ENCODE measurements around the gene RBFOX2. TPM values are rescaled to one million over a fixed set of nuclear protein-coding genes. Genes with fewer than 3 reads are reported as not detected.

The RBFOX2 gene
- total and polyA plus RNA-seq, 2 of the 13 experiments (the other 11 are each of a cell fraction or from before 2014, with no cell fraction given): 37.3 to 40.4 TPM

GRCh38 chr22:35821654-35822053 lies 207.0 kb downstream of the RBFOX2 start:
- ATAC-seq (peak; percentile 59), DNase-seq (ENCODE audit: low spot score) (peak; percentile 26), FAIRE-seq (no peak)
- in situ Hi-C loops (cut with HindIII; ENCODE audit: extremely low pct_ligation_motif_present, low pct_unique_long_range_greater_than_20kb): no loop called here
- Histone ChIP-seq H4K20me1 (ENCODE audit: insufficient read depth, low read length) (no peaks in the 10 kb centered on the region), H3K36me3 (replicated peaks in 1 of 2; ENCODE audit: control insufficient read depth in 1 of 2, insufficient read depth in 2 of 2, low read length in 2 of 2) (no peaks in the 10 kb centered on the region), H3K4me3 (replicated peaks in 1 of 3; ENCODE audit: insufficient read depth in 1 of 3, low read depth in 2 of 3, low read length in 3 of 3) (no peak overlapping the region), H3K79me2 (ENCODE audit: insufficient read depth, low read length) (peaks cover 12% of the 10 kb centered on the region), H3K27me3 (ENCODE audit: control insufficient read depth in 1 of 2, insufficient read depth in 2 of 2, low read length in 2 of 2) (no peaks in the 10 kb centered on the region), H3K4me2 (ENCODE audit: low read depth, low read length) (peak overlapping the region; percentile 37), H3K4me1 (ENCODE audit: insufficient read depth, low read length) (peaks cover 81% of the 10 kb centered on the region), H3K9ac (ENCODE audit: insufficient read depth, low read depth, low read length) (no peak overlapping the region), H2AFZ (ENCODE audit: low read length) (no peak overlapping the region), H3K27ac (ENCODE audit: extremely low read length, insufficient read depth, low read length) (peak overlapping the region; percentile 10), H3K9me3 (ENCODE audit: low read length) (no peaks in the 10 kb centered on the region)
- ChIA-PET CTCF (ENCODE audit: low intra/inter-chr PET ratio, low total read pairs) (no interaction called here), POLR2A (interaction anchor here (1.0 to 1.2 kb wide), 2 partner anchors 13 to 14 kb away, joined by 3 read pairs; no protein-coding TSS in a partner anchor)
- intact Hi-C loops (cut with micrococcal nuclease; ENCODE audit: unreplicated experiment): no loop called here
- 50% methylated on average over 1 of the region's 1 CpG for WGBS (ENCODE audit: low lambda C conversion rate)
- no TSS peak for BruUV-seq (replicated peaks)
- no peak for TF ChIP-seq ZNF841 (CRISPR knock-in tag; IDR thresholded peaks at IDR 0.05; ENCODE audit: borderline replicate concordance)
- TF ChIP-seq SIN3B (IDR thresholded peaks at IDR 0.05; ENCODE audit: low read length): no peak
- TF ChIP-seq ZNF446 (CRISPR knock-in tag; IDR thresholded peaks at IDR 0.05): no peak
- no peak for TF ChIP-seq ELF1 (CRISPR knock-in tag; IDR thresholded peaks at IDR 0.05)
- TF ChIP-seq SALL1 (CRISPR knock-in tag; IDR thresholded peaks at IDR 0.05): peak; percentile 50; the same call in 1 of the 2 replicates
- TF ChIP-seq ZNF83 (CRISPR knock-in tag; IDR thresholded peaks at IDR 0.05; ENCODE audit: borderline replicate concordance): no peak
- no peak for TF ChIP-seq KMT2A (CRISPR knock-in tag; IDR thresholded peaks at IDR 0.05)
- TF ChIP-seq SOX13 (IDR thresholded peaks at IDR 0.05): no peak
- TF ChIP-seq SOX13 (CRISPR knock-in tag; conservative IDR thresholded peaks at IDR 0.05 in 1 of 2, IDR thresholded peaks at IDR 0.05 in 1 of 2): peak in 1 of 2 experiments; percentile 31; a peak in 1 of 4 replicates
- no peak for TF ChIP-seq NR2F6 (IDR thresholded peaks at IDR 0.05)
- TF ChIP-seq NR2F6 (CRISPR knock-in tag; IDR thresholded peaks at IDR 0.05): 0 out of 2 replicates have a peak, but pooled peaks have one; percentile 37
- TF ChIP-seq ZNF713 (CRISPR knock-in tag; IDR thresholded peaks at IDR 0.05): no peak
- no peak for TF ChIP-seq WIZ (CRISPR knock-in tag; IDR thresholded peaks at IDR 0.05)
- no peak for TF ChIP-seq ZNF614 (CRISPR knock-in tag; IDR thresholded peaks at IDR 0.05; ENCODE audit: borderline replicate concordance)
- no peak for TF ChIP-seq ARID2 (CRISPR knock-in tag; IDR thresholded peaks at IDR 0.05; ENCODE audit: borderline replicate concordance)
- TF ChIP-seq ZNF253 (CRISPR knock-in tag; IDR thresholded peaks at IDR 0.05; ENCODE audit: borderline replicate concordance): no peak
- TF ChIP-seq ZNF281 (CRISPR knock-in tag; IDR thresholded peaks at IDR 0.05; ENCODE audit: borderline replicate concordance): peak; percentile 37; the same call in 1 of the 2 replicates
- TF ChIP-seq NR2F2 (IDR thresholded peaks at IDR 0.05; ENCODE audit: borderline replicate concordance, low read depth): no peak
- no peak for TF ChIP-seq RNF2 (conservative IDR thresholded peaks at IDR 0.05; ENCODE audit: low read depth)
- TF ChIP-seq YY1 (IDR thresholded peaks at IDR 0.05; ENCODE audit: insufficient read depth, insufficient replicate concordance, low read depth, low read length): no peak
- TF ChIP-seq HOXA5 (CRISPR knock-in tag; IDR thresholded peaks at IDR 0.05): no peak
- TF ChIP-seq DRAP1 (CRISPR knock-in tag; IDR thresholded peaks at IDR 0.05): no peak
- no peak for TF ChIP-seq U2AF2 (IDR thresholded peaks at IDR 0.05; ENCODE audit: low read depth, low read length)
- TF ChIP-seq KDM5B (CRISPR knock-in tag; IDR thresholded peaks at IDR 0.05; ENCODE audit: borderline replicate concordance): no peak
- no peak for TF ChIP-seq LCORL (IDR thresholded peaks at IDR 0.05)
- TF ChIP-seq LCORL (CRISPR knock-in tag; IDR thresholded peaks at IDR 0.05): no peak
- TF ChIP-seq ZNF235 (CRISPR knock-in tag; IDR thresholded peaks at IDR 0.05; ENCODE audit: borderline replicate concordance): no peak
